SK-N-SH (cell line): ENCODE results near the gene TMC1. TPM values are rescaled to one million over a fixed set of nuclear protein-coding genes. Genes with fewer than 3 reads are reported as not detected.

Experiments
- CTCF ChIA-PET: fragments of 300-600, 350-600 bp; formaldehyde crosslinking; extraction: SDS; loops from one replicate; lab custom pipeline; 2021; lab: Yijun Ruan, JAX
- POLR2A ChIA-PET: fragments of 350-600 bp; sonication (Branson Sonifier 250); formaldehyde crosslinking; extraction: SDS; loops from one replicate; lab custom pipeline; 2020; ENCODE audit warnings: antibody characterized with exemption, inconsistent platforms; lab: Yijun Ruan, JAX
- DNase-seq: peaks from one replicate; pipeline ENCODE4 v3.0.0; 2012
- H2AFZ ChIP-seq: fragments of 200-600 bp; sonication (generic); 2 replicates; pipeline ENCODE4 v1.8.1; 2016; ENCODE audit warnings: antibody characterized with exemption, mild to moderate bottlenecking, low read depth
- H3F3A ChIP-seq: fragments of 200-600 bp; sonication (generic); replicated peaks from 2 replicates; pipeline ENCODE3; 2016; ENCODE audit warnings: antibody characterized with exemption, mild to moderate bottlenecking; ENCODE audit not compliant: insufficient read depth
- H3K27ac ChIP-seq, 2 experiments: fragments of 200-500 bp in 1 of 2; fragments of 200-600 bp in 1 of 2; sonication (Bioruptor generic) in 1 of 2; sonication (generic), shearing (Covaris generic) in 1 of 2; 2 replicates each; pipeline versions ENCODE4 v1.5.1 to v1.6.1; 2014 to 2016; ENCODE audit warnings: low read depth in 2 of 2, inconsistent platforms in 1 of 2, low read length in 1 of 2, mild to moderate bottlenecking in 1 of 2, mixed read lengths in 1 of 2
- H3K27me3 ChIP-seq: fragments of 200-600 bp; sonication (generic), shearing (Covaris generic); 2 replicates; pipeline ENCODE4 v1.6.1; 2016; ENCODE audit warnings: mixed run types; ENCODE audit not compliant: insufficient read depth
- H3K36me3 ChIP-seq, 2 experiments: fragments of 200-500 bp in 1 of 2; fragments of 200-600 bp in 1 of 2; sonication (Bioruptor generic) in 1 of 2; sonication (generic) in 1 of 2; replicated peaks in 1 of 2; 2 replicates each; pipeline versions ENCODE3 to v1.5.1; 2014 to 2016; ENCODE audit warnings: low read length in 1 of 2, mild to moderate bottlenecking in 1 of 2; ENCODE audit not compliant: insufficient read depth in 2 of 2, control insufficient read depth in 1 of 2
- H3K4me1 ChIP-seq, 2 experiments: fragments of 200-500 bp in 1 of 2; fragments of 200-600 bp in 1 of 2; sonication (Bioruptor generic) in 1 of 2; sonication (generic), shearing (Covaris generic) in 1 of 2; 2 replicates each; pipeline versions ENCODE4 v1.5.1 to v1.6.1; 2014 to 2016; ENCODE audit warnings: low read depth in 1 of 2, low read length in 1 of 2, mixed run types in 1 of 2; ENCODE audit not compliant: insufficient read depth in 2 of 2, control insufficient read depth in 1 of 2
- H3K4me2 ChIP-seq: fragments of 200-600 bp; sonication (generic), shearing (Covaris generic); 2 replicates; pipeline ENCODE4 v1.6.1; 2017; ENCODE audit warnings: mixed run types
- H3K4me3 ChIP-seq, 2 experiments: fragments of 200-500 bp in 1 of 2; fragments of 200-600 bp in 1 of 2; sonication (Bioruptor generic) in 1 of 2; sonication (generic), shearing (Covaris generic) in 1 of 2; 2 replicates each; pipeline versions ENCODE4 v1.5.1 to v1.8.1; 2014 to 2016; ENCODE audit warnings: low read depth in 2 of 2, inconsistent platforms in 1 of 2, low read length in 1 of 2, mild to moderate bottlenecking in 1 of 2, mixed read lengths in 1 of 2, moderate library complexity in 1 of 2
- H3K79me2 ChIP-seq: fragments of 200-600 bp; sonication (generic); 2 replicates; pipeline ENCODE4 v1.8.1; 2017; ENCODE audit warnings: mild to moderate bottlenecking; ENCODE audit not compliant: insufficient read depth
- H3K9ac ChIP-seq: fragments of 200-600 bp; sonication (generic); 2 replicates; pipeline ENCODE4 v1.6.1; 2017; ENCODE audit warnings: mixed run types
- H3K9me2 ChIP-seq: fragments of 200-600 bp; sonication (generic); 2 replicates; pipeline ENCODE4 v1.6.1; 2017; ENCODE audit warnings: mixed run types
- H3K9me3 ChIP-seq: fragments of 200-600 bp; sonication (generic); 2 replicates; pipeline ENCODE4 v1.6.1; 2017; ENCODE audit warnings: mixed run types, mild to moderate bottlenecking, moderate library complexity
- H4K20me1 ChIP-seq: fragments of 200-600 bp; sonication (generic); 2 replicates; pipeline ENCODE4 v1.6.1; 2017; ENCODE audit warnings: mild to moderate bottlenecking, mixed run types; ENCODE audit not compliant: insufficient read depth
- CHD2 ChIP-seq: fragments of 150-350 bp; IDR thresholded peaks from 2 replicates; pipeline ENCODE4 v1.6.1; 2018; ENCODE audit warnings: low read length; ENCODE audit not compliant: partially characterized antibody
- ELF1 ChIP-seq: IDR thresholded peaks from 2 replicates; pipeline ENCODE4 v1.4.0; 2012
- FOXJ3 ChIP-seq: sonication (generic); formaldehyde crosslinking; IDR thresholded peaks from 2 replicates; pipeline ENCODE4 v1.5.1; 2020; ENCODE audit warnings: mild to moderate bottlenecking, missing genetic modification reagents
- FOXM1 ChIP-seq: IDR thresholded peaks from 2 replicates; pipeline ENCODE4 v1.4.0; 2012; ENCODE audit warnings: low read depth, mild to moderate bottlenecking
- GABPA ChIP-seq: IDR thresholded peaks from 2 replicates; pipeline ENCODE4 v1.4.0; 2012; ENCODE audit warnings: low read depth, mild to moderate bottlenecking
- GATA2 ChIP-seq: sonication (generic); formaldehyde crosslinking; IDR thresholded peaks from 2 replicates; pipeline ENCODE4 v1.5.0; 2020; ENCODE audit warnings: mild to moderate bottlenecking, missing genetic modification reagents
- MEF2A ChIP-seq: IDR thresholded peaks from 2 replicates; pipeline ENCODE4 v1.4.0; 2012; ENCODE audit warnings: low read depth, borderline replicate concordance
- NFIC ChIP-seq: IDR thresholded peaks from 2 replicates; pipeline ENCODE4 v1.4.0; 2012; ENCODE audit warnings: borderline replicate concordance
- RCOR1 ChIP-seq: fragments of 150-350 bp; IDR thresholded peaks from 2 replicates; pipeline ENCODE4 v1.6.1; 2017; ENCODE audit warnings: antibody characterized with exemption, low read length
- RXRA ChIP-seq: IDR thresholded peaks from 2 replicates; pipeline ENCODE4 v1.4.0; 2012; ENCODE audit warnings: low read depth, mild to moderate bottlenecking, borderline replicate concordance
- SIN3A ChIP-seq: IDR thresholded peaks from 2 replicates; pipeline ENCODE4 v1.6.1; 2012; ENCODE audit warnings: low read depth, mild to moderate bottlenecking, low read length, moderate library complexity, borderline replicate concordance
- TAF1 ChIP-seq: IDR thresholded peaks from 2 replicates; pipeline ENCODE4 v1.6.1; 2012; ENCODE audit warnings: low read depth, mild to moderate bottlenecking, low read length, moderate library complexity, borderline replicate concordance
- TCF12 ChIP-seq: IDR thresholded peaks from 2 replicates; pipeline ENCODE4 v1.4.0; 2012
- TEAD4 ChIP-seq: IDR thresholded peaks from 2 replicates; pipeline ENCODE4 v1.4.0; 2012; ENCODE audit warnings: mild to moderate bottlenecking, borderline replicate concordance; ENCODE audit not compliant: insufficient read depth
- USF1 ChIP-seq: IDR thresholded peaks from 2 replicates; pipeline ENCODE4 v1.4.0; 2012; ENCODE audit warnings: low read depth, borderline replicate concordance
- USF2 ChIP-seq: fragments of 150-350 bp; IDR thresholded peaks from 2 replicates; pipeline ENCODE4 v1.6.1; 2017; ENCODE audit warnings: antibody characterized with exemption, low read length, low read depth, borderline replicate concordance
- ZBTB33 ChIP-seq: IDR thresholded peaks from 2 replicates; pipeline ENCODE4 v1.4.0; 2012; ENCODE audit warnings: low read depth, borderline replicate concordance
- WGBS: methylation state at CpG from one replicate; pipeline ENCODE4 v1.1.6; 2017; ENCODE audit warnings: low lambda C conversion rate; 5-methylcytosine and 5-hydroxymethylcytosine counted together
- polyA plus RNA-seq, 3 experiments: library from polyadenylated mRNA; depleted of rRNA; stranded (reverse); fragments of >200 nt; gene quantifications; 2 replicates each; pipeline ENCODE4 v1.2.3, GENCODE V29; 2012

TMC1 gene
- polyA plus RNA-seq, 1 of the 3 experiments (the other 2 are of a cell fraction), result not detected

- no peak overlapping the region for H3K4me2 ChIP-seq
- H3K9ac ChIP-seq, result no peak overlapping the region
- ChIA-PET CTCF (interaction anchor here (0.6 kb wide), 1 partner anchor 9 kb away, joined by 3 read pairs; no protein-coding TSS in a partner anchor), POLR2A (no interaction called here)
- no peak overlapping the region for H2AFZ ChIP-seq
- H3K36me3 ChIP-seq, result no peaks in the 10 kb centered on the region
- 29% methylated on average over 7 of the region's 7 CpGs for WGBS
- no peak overlapping the region for H3K4me3 ChIP-seq
- no peaks in the 10 kb centered on the region for H3F3A ChIP-seq
- H3K9me2 ChIP-seq, result no peaks in the 10 kb centered on the region
- H3K79me2 ChIP-seq, result no peaks in the 10 kb centered on the region
- H4K20me1 ChIP-seq, result no peaks in the 10 kb centered on the region
- H3K4me1 ChIP-seq, result no peaks in the 10 kb centered on the region
- no peaks in the 10 kb centered on the region; the same call in 1 of the 2 replicates for H3K27me3 ChIP-seq
- H3K9me3 ChIP-seq, result no peaks in the 10 kb centered on the region
- TF ChIP-seq CHD2, result no peak
- TF ChIP-seq TEAD4, result no peak
- no peak for TF ChIP-seq RCOR1
- H3K27ac ChIP-seq, result no peak overlapping the region
- no peak for DNase-seq
Measured at GRCh38 chr9:72817413-72817812, 296.0 kb downstream of the TMC1 start.

- no peak for DNase-seq
- no peaks in the 10 kb centered on the region; the same call in 1 of the 2 replicates for H3K27me3 ChIP-seq
- H2AFZ ChIP-seq, result no peak overlapping the region
- no peaks in the 10 kb centered on the region for H3K4me1 ChIP-seq
- CTCF ChIA-PET, result interaction anchor here (1.3 kb wide), 1 partner anchor 9 kb away, joined by 5 read pairs; no protein-coding TSS in a partner anchor
- no peaks in the 10 kb centered on the region for H3K9me2 ChIP-seq
- no peaks in the 10 kb centered on the region for H3K36me3 ChIP-seq
- H4K20me1 ChIP-seq, result no peaks in the 10 kb centered on the region
- H3F3A ChIP-seq, result no peaks in the 10 kb centered on the region
- no peak overlapping the region for H3K4me2 ChIP-seq
- no peak overlapping the region for H3K27ac ChIP-seq
- POLR2A ChIA-PET, result no interaction called here
- no peak overlapping the region for H3K9ac ChIP-seq
- H3K4me3 ChIP-seq, result no peak overlapping the region
- TF ChIP-seq ZBTB33 (no peak), MEF2A (no peak), TCF12 (no peak), NFIC (no peak), ELF1 (no peak), SIN3A (no peak), GATA2 (CRISPR knock-in tag) (no peak), USF2 (no peak), RXRA (no peak), USF1 (no peak), TEAD4 (no peak), GABPA (no peak), TAF1 (no peak), FOXJ3 (CRISPR knock-in tag) (no peak), FOXM1 (no peak)
- H3K9me3 ChIP-seq, result no peaks in the 10 kb centered on the region
- no peaks in the 10 kb centered on the region for H3K79me2 ChIP-seq
- WGBS, result 21% methylated on average over 3 of the region's 3 CpGs
Measured at GRCh38 chr9:72818385-72818784, 297.0 kb downstream of the TMC1 start.
